ENCODE results near the gene WNT3. TPM values are rescaled to one million over a fixed set of nuclear protein-coding genes. Genes with fewer than 3 reads are reported as not detected.
A peak's percentile ranks its signal among the peaks of the same experiment; 100 is the strongest.

The WNT3 gene
- total RNA-seq, 1 donor from 2014 or later: 2.2 TPM

DNA sequence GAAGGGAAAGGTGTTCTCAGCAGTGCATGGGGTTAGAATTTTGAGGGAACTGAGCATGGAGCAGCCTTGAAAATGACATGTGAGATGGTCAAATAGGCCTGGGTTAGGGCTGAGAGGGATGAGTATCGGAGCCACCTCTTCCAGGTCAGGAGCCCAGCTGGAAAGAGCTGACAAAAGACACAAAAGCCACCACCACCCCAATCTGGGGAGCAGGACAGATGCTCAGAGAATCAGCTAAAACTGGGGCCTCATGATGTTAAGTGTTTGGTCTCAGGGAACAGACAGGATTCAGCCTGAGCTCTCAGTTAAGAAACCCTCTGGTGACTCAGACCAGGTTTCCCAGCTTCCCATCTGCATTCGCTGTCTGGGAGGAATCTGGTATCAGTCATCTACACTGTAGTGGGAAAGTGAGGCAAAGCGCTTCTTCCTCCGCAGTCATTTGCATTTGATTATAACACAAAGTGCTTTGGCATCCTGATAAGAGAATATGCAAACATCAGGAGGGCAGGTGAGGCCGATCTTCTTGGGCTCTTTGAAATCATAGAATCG is 35.5 kb upstream of the WNT3 start:
- ATAC-seq: no peak
- H3K4me3 ChIP-seq: no peak overlapping the region
- peaks cover 51% of the 10 kb centered on the region for H3K27me3 ChIP-seq (ENCODE audit: low read depth)
- H3K9me3 ChIP-seq: no peaks in the 10 kb centered on the region
- intact Hi-C loops (cut with DNase I): no loop called here
- no peaks in the 10 kb centered on the region for H3K36me3 ChIP-seq
- TF ChIP-seq, protein P1, sequence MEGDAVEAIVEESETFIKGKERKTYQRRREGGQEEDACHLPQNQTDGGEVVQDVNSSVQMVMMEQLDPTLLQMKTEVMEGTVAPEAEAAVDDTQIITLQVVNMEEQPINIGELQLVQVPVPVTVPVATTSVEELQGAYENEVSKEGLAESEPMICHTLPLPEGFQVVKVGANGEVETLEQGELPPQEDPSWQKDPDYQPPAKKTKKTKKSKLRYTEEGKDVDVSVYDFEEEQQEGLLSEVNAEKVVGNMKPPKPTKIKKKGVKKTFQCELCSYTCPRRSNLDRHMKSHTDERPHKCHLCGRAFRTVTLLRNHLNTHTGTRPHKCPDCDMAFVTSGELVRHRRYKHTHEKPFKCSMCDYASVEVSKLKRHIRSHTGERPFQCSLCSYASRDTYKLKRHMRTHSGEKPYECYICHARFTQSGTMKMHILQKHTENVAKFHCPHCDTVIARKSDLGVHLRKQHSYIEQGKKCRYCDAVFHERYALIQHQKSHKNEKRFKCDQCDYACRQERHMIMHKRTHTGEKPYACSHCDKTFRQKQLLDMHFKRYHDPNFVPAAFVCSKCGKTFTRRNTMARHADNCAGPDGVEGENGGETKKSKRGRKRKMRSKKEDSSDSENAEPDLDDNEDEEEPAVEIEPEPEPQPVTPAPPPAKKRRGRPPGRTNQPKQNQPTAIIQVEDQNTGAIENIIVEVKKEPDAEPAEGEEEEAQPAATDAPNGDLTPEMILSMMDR (IDR thresholded peaks at IDR 0.05): no peak
- DNase-seq: no peak
- no peak overlapping the region for H3K27ac ChIP-seq
- peaks cover 8% of the 10 kb centered on the region for H3K4me1 ChIP-seq

DNA sequence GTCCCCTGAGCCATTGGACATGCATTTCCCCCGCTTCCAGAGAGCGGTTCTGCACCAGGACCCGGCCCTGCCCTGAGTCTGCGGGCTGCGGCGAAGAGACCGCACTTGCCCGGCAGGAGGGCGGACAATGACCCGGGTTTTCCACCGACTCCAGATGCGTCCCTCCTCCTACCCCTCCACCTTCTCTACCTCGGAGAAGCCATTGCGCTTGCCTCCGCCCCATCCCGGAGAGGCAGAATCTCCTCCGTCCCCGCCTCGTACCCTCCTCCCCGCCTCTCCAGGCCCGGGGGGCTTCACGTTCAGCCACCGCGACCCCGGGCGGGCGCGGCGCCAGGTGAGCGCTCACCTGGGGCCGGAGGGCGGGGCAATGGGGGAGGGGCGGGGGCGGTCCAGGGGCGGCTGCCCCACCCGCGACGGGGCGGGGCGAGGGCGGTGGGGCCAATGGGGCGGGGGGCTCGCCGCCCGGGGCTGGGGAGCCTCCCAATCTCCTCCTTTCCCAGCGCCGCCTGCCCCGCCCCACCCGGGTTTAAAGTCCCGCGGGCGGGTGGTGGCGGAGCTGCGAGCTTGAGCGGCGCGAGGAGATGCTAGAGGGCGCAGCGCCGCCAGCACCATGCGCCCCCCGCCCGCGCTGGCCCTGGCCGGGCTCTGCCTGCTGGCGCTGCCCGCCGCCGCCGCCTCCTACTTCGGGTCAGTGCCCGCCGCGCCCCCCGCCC is 32.7 kb upstream of the WNT3 start, which contains the start of gene WNT9B:
TSS of gene WNT9B (plus strand) at position 555 of the 713 bp plus-strand sequence. CDS start at position 611, 56 bp downstream.
- no peaks in the 10 kb centered on the region for H3K36me3 ChIP-seq
- TF ChIP-seq, protein P1 (IDR thresholded peaks at IDR 0.05): no peak
- H3K9me3 ChIP-seq: no peaks in the 10 kb centered on the region
- peaks cover 8% of the 10 kb centered on the region for H3K4me1 ChIP-seq
- no peak within 1 kb of the TSS for H3K27ac ChIP-seq
- peak within 1 kb of the TSS; percentile 44 for H3K4me3 ChIP-seq
- intact Hi-C loops (cut with DNase I): no loop called here
- peak; percentile 37 to 41 for ATAC-seq
- no peak for DNase-seq
- H3K27me3 ChIP-seq (ENCODE audit: low read depth): peaks cover 63% of the 10 kb centered on the region

DNA sequence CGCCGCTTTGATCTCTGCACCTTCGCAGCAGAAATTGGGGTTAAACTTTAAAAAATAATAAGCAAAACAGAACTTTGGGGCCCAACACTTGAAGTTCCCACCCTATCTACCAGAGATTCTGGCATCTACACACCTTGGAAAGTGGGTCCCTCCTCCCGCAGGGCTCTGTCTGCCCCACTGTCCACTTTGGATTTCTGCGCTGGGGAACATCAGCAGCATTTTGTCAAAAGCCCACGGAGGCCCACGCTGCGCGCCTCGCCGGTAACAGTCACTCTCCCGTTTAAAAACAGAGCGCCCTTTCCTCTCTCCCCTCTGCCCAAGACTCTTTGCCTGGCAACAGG is 32.2 kb upstream of the WNT3 start:
- no peak overlapping the region for H3K27ac ChIP-seq
- no peaks in the 10 kb centered on the region for H3K9me3 ChIP-seq
- H3K36me3 ChIP-seq: no peaks in the 10 kb centered on the region
- TF ChIP-seq, protein P1 (IDR thresholded peaks at IDR 0.05): no peak
- no peak for DNase-seq
- ATAC-seq: no peak
- no peak overlapping the region for H3K4me3 ChIP-seq
- H3K4me1 ChIP-seq: peaks cover 8% of the 10 kb centered on the region
- intact Hi-C loops (cut with DNase I): no loop called here
- H3K27me3 ChIP-seq (ENCODE audit: low read depth): peaks cover 65% of the 10 kb centered on the region

DNA sequence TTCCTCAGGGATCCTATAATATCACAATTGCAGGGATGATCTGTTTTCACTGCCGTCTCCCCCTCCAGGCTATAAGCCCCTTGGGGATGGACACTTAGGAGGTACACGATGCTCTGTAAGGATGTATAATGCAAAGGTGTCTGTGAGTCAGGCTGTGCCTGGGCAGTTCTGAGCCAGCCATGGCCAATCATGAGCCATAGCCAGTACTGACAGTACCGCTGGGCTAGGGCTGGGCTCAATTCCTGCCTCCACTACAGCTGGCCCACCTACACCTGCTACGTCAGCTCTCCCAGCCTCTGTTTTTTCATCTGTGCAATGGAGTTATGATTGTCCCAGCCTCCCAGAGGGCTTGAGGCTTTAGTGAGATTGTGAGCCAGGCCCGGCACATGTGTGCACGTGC is 30.0 kb upstream of the WNT3 start:
- peaks cover 4% of the 10 kb centered on the region for H3K9me3 ChIP-seq
- intact Hi-C loops (cut with DNase I): no loop called here
- peaks cover 8% of the 10 kb centered on the region for H3K4me1 ChIP-seq
- H3K27ac ChIP-seq: no peak overlapping the region
- H3K27me3 ChIP-seq (ENCODE audit: low read depth): peaks cover 55% of the 10 kb centered on the region
- DNase-seq (no peak), ATAC-seq (no peak)
- TF ChIP-seq, protein P1 (IDR thresholded peaks at IDR 0.05): no peak
- no peaks in the 10 kb centered on the region for H3K36me3 ChIP-seq
- no peak overlapping the region for H3K4me3 ChIP-seq

DNA sequence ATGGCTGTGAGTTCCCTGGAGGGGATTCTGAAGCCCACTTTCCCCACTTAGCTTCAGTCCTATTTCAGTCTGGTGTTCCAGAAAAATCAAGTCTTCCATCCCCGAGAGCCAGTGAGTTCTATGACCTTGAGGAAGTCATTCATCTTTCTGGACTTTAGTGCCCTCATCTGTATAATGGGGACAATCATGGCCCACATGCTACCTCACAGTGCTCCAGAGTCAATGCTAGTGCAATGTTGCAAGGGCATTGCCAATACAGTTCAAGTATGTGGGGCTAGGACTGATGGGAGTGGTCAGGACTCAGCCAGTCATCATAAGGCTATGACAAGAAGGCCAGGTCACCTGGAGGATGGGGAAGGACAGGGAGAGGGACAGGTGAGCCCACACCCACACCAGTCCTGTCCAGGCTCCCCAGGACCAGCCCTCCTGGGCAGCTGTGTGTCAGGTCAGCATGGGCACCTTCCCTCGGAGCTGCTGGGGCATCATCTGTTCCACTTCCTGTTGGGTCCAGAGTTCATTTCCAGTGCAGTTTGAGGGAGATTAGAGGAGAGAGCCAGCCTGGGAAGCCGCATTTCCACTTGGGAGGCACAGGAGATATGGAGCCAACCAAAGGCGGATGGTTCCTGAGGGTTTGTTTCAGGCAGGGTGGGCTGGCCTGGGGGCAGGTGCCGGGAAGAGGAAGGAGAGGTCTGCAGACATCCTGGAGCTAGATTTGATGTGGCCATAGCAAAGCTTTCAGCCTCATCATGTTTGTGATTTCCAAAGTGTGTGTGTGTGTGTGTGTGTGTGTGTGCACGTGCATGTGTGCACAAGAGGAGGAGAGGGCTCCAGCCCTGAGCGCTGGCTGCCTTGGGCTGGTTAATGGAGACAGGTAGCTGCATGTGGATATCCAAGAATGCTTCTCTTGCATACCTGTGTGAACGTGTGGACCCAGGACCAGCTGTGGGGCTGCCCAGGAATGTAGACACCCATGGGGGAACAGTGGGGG is 29.0 kb upstream of the WNT3 start:
- no peak for ATAC-seq
- TF ChIP-seq, protein P1 (IDR thresholded peaks at IDR 0.05): no peak
- H3K4me3 ChIP-seq: no peak overlapping the region
- H3K4me1 ChIP-seq: peaks cover 8% of the 10 kb centered on the region
- peaks cover 49% of the 10 kb centered on the region for H3K27me3 ChIP-seq (ENCODE audit: low read depth)
- intact Hi-C loops (cut with DNase I): no loop called here
- H3K9me3 ChIP-seq: peaks cover 14% of the 10 kb centered on the region
- H3K36me3 ChIP-seq: no peaks in the 10 kb centered on the region
- H3K27ac ChIP-seq: no peak overlapping the region
- no peak for DNase-seq

Measured in lower lobe of right lung (tissue), 2 donors.